Astrocyte of the spinal cord (primary cell): ENCODE measurements around the gene MVB12A.

Source experiments
- DNase-seq: peaks from one replicate; pipeline ENCODE4 v3.0.0; 2011; ENCODE audit warnings: low read depth, low spot score
- H3K4me3 ChIP-seq: 2 replicates; pipeline ENCODE4 v1.5.1; 2011; ENCODE audit warnings: low read depth, mild to moderate bottlenecking, low read length, moderate library complexity
- CTCF ChIP-seq: IDR thresholded peaks from 2 replicates; pipeline ENCODE4 v1.5.1; 2012; ENCODE audit warnings: low read depth, mild to moderate bottlenecking, low read length, inconsistent platforms
- in situ Hi-C: cut with HindIII; loops from 2 replicates; pipeline ENCODE4 v1.10.0; 2017; ENCODE audit warnings: low sequenced_read_pairs

MVB12A gene

GRCh38 chr19:17441241-17442021, 21.6 kb downstream of the MVB12A start:
- peak; percentile 57 for DNase-seq
- in situ Hi-C loops, result no loop called here

GRCh38 chr19:17445526-17446165, 25.8 kb downstream of the MVB12A start:
- in situ Hi-C loops, result no loop called here

More at GRCh38 chr19:17441241-17442021, 21.6 kb downstream of the MVB12A start:
- H3K4me3 ChIP-seq, result no peak overlapping the region
- peak; percentile 48 for TF ChIP-seq CTCF

DNA sequence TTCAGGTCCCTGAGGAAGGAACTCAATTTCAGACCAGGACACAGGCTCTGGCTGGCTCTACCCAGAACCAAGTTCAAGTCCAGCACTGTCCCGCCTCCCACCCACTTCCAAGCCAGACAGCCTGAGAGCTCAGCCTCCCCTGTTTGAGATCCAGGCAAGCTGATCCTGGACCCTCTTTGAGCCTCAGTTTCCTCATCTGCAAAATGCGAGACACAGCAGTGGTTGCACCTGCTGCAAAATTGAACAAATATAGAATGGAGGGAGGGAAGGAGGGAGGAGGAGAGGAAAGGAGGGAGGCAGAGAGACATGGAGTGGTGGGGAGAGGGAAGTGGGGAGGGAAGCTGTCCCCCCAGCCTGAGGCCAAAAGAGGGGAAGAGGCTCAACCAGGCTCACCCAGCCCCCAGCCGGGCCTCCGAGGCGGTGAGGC, 27.9 kb downstream of the MVB12A start:
- in situ Hi-C loops, result no loop called here
- DNase-seq, result no peak
- TF ChIP-seq CTCF, result no peak
- no peak overlapping the region for H3K4me3 ChIP-seq

More at GRCh38 chr19:17445526-17446165, 25.8 kb downstream of the MVB12A start:
- TF ChIP-seq CTCF, result no peak
- no peak overlapping the region for H3K4me3 ChIP-seq
- no peak for DNase-seq

DNA sequence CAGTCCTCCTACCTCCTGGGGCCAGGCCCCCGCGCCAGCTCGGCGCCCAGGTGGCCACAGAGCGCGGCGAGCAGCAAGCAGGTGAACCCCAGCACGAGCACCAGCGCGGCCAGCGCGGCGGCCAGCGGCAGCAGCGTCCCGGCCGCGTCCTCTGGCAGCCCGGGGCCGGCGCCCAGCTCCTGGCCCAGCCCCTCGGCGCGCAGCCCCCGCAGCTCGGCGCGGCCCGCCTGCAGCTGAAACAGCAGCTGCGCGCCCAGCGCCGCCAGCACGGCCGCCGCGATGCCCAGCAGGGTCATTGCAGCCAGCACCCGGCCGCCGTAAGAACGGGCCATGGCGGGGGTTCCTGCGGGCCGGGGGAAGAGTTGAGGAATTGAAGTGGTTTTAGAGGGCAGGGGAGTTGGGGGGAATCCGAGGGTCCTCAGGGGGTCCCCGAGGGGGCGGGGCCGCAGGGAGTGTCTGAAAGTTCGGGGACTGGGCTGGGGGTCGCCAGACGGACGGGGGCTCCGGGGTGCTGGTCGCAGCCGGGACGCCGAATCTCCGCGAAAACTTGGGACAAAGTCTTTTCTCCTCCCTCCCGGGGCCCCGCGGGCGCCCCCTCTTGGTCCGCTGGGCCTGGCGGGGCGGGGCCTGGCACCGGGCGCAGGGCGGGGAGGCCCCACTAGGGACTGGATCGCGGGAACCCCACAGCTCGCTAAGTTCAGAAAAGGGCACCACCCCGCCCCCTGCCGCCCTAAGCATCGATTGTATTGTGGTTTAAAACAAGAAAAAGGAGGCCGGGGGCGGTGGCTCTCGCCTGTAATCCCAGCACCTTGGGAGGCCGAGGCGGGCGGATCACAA, 28.5 kb downstream of the MVB12A start, which contains the start of gene TMEM221:
Gene TMEM221, minus strand, starts transcription at position 538 of the 837 bp plus-strand sequence. Its CDS starts 206 bp downstream, at position 332.
- in situ Hi-C loops, result no loop called here
- H3K4me3 ChIP-seq, result peak within 1 kb of the TSS; percentile 17
- TF ChIP-seq CTCF, result peak; percentile 47
- no peak for DNase-seq

DNA sequence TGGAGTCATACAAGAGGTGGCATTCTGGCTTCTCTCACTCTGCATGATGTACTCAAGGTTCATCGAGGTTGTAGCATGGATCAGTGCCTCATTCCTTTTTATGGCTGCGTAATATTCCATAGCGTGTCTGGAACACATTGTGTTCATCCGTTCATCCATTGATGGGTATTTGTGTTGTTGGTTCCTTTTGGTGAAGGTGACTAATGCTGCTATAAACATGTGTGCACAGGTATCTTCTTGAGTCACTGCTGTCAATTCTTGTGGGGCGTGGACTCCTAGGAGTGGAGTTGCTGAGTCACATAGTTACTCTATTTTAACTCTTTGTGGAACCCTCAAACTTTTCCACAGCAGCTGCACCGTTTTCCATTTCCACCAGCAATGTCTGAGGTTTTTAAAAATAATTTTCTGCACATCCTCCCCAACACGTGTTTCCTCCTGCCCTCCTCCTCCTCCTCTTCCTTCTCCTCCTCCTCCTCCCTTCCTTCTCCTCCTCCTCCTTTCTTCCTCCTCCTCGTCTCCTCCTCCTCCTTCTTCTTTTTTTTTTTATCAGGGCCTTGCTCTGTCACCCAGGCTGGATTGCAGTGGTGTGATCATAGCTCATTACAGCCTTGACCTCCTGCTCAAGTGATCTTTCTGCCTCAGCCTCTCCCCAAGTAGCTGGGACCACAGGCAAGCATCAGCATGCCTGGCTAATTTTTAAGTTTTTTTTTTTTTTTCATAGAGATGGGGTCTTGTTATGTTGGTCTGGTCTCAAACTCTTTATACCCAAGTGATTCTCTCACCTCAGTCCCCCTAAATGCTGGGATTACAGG, 30.6 kb downstream of the MVB12A start:
- H3K4me3 ChIP-seq, result no peak overlapping the region
- in situ Hi-C loops, result no loop called here
- DNase-seq, result no peak
- no peak for TF ChIP-seq CTCF
